Sigmoid colon (tissue), 4 donors: ENCODE data around the gene WNK2.

Experiments used
- POLR2AphosphoS5 ChIP-seq, 4 donors: sonication (generic); formaldehyde crosslinking; IDR thresholded peaks; one replicate each; pipeline ENCODE4 v1.6.1; 2017; ENCODE audit warnings: antibody characterized with exemption in 4 of 4
- TF ChIP-seq, protein P1 (sequence below), 4 experiments: fragments of 450-650 bp in 3 of 4; fragments of 200-600 bp in 1 of 4; IDR thresholded peaks; one replicate each; pipeline ENCODE4 v1.5.1; 2016 to 2019; ENCODE audit warnings: antibody characterized with exemption in 4 of 4, mild to moderate bottlenecking in 3 of 4, moderate library complexity in 2 of 4

GRCh38 chr9:93315960-93316359 is 132.0 kb downstream of the WNK2 start:
- TF ChIP-seq, protein P1, sequence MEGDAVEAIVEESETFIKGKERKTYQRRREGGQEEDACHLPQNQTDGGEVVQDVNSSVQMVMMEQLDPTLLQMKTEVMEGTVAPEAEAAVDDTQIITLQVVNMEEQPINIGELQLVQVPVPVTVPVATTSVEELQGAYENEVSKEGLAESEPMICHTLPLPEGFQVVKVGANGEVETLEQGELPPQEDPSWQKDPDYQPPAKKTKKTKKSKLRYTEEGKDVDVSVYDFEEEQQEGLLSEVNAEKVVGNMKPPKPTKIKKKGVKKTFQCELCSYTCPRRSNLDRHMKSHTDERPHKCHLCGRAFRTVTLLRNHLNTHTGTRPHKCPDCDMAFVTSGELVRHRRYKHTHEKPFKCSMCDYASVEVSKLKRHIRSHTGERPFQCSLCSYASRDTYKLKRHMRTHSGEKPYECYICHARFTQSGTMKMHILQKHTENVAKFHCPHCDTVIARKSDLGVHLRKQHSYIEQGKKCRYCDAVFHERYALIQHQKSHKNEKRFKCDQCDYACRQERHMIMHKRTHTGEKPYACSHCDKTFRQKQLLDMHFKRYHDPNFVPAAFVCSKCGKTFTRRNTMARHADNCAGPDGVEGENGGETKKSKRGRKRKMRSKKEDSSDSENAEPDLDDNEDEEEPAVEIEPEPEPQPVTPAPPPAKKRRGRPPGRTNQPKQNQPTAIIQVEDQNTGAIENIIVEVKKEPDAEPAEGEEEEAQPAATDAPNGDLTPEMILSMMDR (IDR thresholded peaks at IDR 0.05) = no peak
- no peak for TF ChIP-seq POLR2AphosphoS5 (IDR thresholded peaks at IDR 0.05)
